Activated T-helper 1 cell treated with anti-CD3 and anti-CD28 coated beads, Interleukin-2, amount 50 U/mL, for 16 hours (primary cell): Measurements from ENCODE around the gene ELL2.

Experiments used
- DNase-seq, 2 donors: peaks; one replicate each; pipeline ENCODE4 v3.0.0-alpha.2; 2020; ENCODE audit warnings: low read depth in 1 of 2, low spot score in 1 of 2

ELL2 gene

GRCh38 chr5:95883185-95884016, 78.2 kb downstream of the ELL2 start:
- DNase-seq = no peak

GRCh38 chr5:95881833-95882232, 79.8 kb downstream of the ELL2 start:
- no peak for DNase-seq

- DNase-seq = no peak
Measured at GRCh38 chr5:95880081-95880926, 81.3 kb downstream of the ELL2 start.

GRCh38 chr5:95879661-95880060, 82.0 kb downstream of the ELL2 start:
- DNase-seq = no peak

- no peak for DNase-seq
Measured at GRCh38 chr5:95878417-95879323, 83.0 kb downstream of the ELL2 start.

DNA sequence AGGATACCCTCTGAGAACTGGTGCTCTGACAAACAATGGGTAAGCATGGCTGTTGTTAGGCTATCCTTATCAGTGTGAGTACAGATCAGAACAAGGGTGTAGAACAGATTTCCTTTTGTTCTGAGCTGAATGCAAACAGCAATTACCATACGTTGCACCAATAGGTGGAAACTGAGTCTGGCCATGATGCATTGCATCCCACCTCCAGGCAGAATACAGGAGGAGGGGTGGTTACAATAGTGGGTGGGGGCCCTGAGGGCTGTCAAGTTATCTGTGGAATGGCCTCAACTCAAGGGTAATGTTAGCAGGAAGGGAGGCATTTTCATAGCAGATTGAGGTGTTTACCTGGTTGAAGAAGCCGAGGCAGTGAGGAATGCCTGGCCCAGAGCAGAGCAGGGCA, 84.9 kb downstream of the ELL2 start:
- no peak for DNase-seq

GRCh38 chr5:95874246-95874645, 87.4 kb downstream of the ELL2 start:
- no peak for DNase-seq

DNA sequence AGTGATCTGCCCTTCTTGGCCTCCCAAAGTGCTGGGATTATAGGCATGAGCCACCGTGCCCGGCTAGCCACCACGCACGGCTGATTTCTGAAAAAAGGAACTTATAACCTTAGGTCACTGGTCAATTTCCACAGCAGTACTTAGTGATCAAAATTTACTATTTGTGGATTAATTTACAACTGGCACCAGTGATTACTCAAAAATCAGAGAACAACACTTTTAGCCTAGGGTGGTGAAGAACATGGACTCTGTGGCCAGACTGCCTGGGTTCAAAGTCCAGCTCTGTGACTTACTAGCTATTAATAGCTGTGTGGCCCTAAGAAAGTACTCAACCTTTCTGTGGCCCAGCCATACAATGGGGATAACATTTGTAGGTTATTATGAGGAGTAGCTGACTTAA, 88.3 kb downstream of the ELL2 start:
- no peak for DNase-seq

DNA sequence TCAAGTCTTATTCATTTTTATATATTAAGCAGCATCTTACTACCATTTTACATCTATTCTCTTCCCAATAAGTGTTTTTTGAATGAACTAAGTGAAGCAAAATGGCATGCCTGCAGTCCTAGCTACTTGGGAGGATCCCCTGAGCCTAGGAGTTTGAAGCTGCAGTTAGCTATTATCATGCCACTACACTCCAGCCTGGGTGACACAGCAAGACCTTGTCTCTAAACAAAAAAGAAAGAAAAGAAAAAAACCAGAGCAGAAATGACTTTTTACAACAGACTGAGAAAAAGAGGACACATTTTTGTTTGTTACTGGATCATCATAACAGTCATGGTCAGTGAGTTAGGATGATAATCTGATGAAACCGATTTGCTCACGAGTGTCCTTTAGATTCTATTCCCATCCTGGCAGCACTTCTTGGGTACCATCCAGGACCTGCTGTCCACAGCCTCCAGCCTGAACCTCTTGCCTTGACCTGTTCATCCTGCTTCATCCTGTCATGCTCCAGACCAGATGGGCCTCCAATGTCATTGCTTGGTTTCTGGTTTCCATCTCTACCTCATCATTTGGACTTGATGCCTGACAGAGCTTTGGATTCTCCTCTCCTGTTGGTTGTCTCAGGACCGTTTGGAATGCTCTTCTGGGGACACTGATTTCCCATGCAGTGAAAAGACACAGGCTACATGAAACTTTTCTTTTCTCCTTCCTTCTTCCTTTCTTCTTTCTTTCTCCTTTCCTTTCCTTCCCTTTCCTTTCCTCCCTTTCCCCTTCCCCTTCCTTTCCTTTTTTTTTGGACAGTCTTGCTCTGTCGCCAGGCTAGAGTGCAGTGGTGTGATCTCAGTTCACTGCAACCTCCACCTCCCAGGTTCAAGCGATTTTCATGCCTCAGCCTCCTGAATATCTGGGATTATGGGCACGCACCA, 89.0 kb downstream of the ELL2 start:
- DNase-seq = no peak

GRCh38 chr5:95871146-95871806, 90.4 kb downstream of the ELL2 start:
- DNase-seq = no peak

DNA sequence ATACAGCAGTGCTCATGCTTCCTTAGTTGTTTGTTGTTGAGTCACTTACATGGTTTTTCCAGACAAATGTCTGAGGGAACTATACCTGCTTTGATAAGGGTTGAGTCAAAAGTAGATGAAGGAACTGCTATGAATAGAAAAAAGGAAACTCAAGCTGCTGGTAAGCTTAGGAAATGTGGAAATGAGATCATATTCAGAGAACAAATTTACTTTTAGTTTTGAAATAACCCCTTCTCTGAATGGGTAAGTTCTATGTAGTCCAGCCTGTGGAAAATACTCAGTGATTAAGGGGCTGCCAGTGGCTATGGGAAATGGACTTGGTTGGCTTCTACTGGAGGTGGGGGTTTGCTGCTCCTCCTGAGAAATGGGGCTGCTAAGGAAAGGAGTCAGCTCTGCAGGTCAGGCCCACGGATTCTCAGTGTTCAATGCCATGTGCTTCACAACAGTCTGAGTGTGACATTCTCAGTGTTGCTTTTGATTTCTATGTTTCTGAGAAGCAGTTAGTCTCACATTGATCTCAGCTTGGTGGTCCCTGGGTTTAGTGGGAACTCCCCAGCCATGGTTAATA, 91.5 kb downstream of the ELL2 start:
- no peak for DNase-seq

DNA sequence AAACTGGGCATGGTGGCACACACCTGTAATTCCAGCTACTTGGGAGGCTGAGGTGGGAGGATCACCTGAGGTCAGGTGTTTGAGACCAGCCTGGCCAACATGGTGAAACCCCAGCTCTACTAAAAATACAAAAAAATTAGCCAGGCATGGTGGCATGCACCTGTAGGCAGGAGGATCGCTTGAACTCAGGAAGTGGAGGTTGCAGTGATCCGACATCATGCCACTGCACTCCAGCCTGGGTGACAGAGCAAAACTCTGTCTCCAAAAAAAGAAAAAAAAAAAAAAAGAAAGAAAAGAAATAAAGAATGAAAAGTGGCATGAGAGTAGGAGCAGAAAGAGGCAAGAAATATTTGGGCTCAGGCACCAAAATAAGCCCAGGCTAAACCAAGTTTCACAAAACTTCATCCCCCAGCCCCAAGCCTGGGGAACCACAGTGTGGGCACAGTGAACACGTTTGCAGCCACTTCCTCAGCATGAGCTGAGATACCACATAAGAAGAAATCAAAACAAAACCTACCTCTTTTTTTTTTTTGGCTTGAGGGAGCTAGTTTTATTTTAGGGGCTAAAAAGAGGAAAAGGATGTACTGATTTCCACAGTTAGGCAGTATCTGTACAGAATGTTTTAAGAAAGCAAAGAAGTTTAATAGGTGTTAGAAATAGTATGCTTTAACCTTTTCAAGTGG, 92.3 kb downstream of the ELL2 start:
- peak in 1 of 2 donors; percentile 16 for DNase-seq

DNA sequence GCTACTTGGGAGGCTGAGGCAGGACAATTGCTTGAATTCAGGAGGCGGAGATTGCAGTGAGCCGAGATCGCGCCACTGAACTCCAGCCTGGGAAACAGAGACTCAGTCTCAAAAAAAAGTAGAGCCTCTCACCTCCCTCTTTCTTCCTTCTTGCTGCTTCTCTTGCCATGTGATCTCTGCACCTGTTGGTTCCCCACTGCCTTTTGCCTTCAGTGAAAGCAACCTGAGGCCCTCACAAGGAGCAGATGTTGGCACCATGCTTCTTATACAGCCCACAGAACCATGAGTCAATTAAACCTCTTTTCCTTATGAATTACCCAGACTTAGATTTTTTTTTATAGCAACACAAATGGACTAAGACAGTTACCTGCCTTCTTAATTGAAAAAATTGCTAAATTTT, 93.5 kb downstream of the ELL2 start:
- no peak for DNase-seq

GRCh38 chr5:95866435-95867040, 95.1 kb downstream of the ELL2 start:
- DNase-seq = no peak

GRCh38 chr5:95864944-95865504, 96.6 kb downstream of the ELL2 start:
- no peak for DNase-seq

DNA sequence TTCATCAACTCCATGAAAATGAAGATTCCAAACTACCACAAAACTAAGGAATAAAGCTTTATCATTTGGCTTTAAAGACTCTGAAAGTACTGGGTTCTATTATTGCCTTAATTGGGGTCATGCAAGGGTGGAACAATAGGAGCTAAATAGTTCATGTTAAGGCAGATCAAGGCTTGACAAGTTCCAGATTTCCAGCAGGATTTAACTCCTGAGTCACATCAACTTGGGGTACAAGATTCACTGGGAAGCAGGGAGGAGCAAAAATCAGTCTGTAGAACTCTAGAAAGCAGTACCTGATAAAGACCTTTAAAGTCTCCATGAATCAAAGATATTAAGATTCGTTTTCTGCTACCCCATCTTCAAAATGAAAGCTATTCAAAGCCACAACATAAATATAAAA, 97.2 kb downstream of the ELL2 start:
- DNase-seq = no peak

DNA sequence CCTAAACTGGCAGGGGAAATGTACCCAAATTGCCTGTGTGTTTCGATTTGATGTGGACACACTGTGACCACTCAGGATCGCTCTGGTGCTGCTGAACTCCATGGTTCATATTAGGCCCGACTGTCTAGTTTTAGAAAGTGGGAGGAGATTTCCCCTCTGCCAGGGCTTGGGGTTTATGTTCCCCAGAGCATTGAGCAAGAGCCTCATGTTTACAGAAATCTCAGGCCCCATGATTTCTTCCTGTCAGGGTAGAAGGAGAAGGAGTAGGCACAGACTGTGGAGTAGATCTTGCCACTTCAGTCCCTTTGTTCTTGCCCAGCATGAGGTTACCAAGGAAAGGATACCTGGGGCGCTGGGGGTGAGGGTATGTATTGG, 98.3 kb downstream of the ELL2 start:
- DNase-seq = no peak
